Stimulated activated naive CD8-positive, alpha-beta T cell treated with anti-CD3 and anti-CD28 coated beads, Interleukin-15, Interleukin-2, amounts not matched to agents 100 ng/mL and 50 ng/mL, for 24 hours (primary cell): Measurements from ENCODE around the gene LAPTM5.

Experiments
- H3K27ac Mint-ChIP-seq: one replicate; pipeline ENCODE4 v1.8.0; 2021; ENCODE audit warnings: mild to moderate bottlenecking, mixed read lengths
- H3K27me3 Mint-ChIP-seq: one replicate; pipeline ENCODE4 v1.8.0; 2021; ENCODE audit warnings: mixed read lengths
- H3K36me3 Mint-ChIP-seq: one replicate; pipeline ENCODE4 v1.8.0; 2021; ENCODE audit warnings: low read depth, mixed read lengths
- H3K4me1 Mint-ChIP-seq: one replicate; pipeline ENCODE4 v1.8.0; 2021; ENCODE audit warnings: low read depth, mixed read lengths
- H3K4me3 Mint-ChIP-seq: one replicate; pipeline ENCODE4 v1.8.0; 2021; ENCODE audit warnings: mild to moderate bottlenecking, mixed read lengths
- H3K9me3 Mint-ChIP-seq: one replicate; pipeline ENCODE4 v1.8.0; 2021; ENCODE audit warnings: mixed read lengths

The LAPTM5 gene

DNA sequence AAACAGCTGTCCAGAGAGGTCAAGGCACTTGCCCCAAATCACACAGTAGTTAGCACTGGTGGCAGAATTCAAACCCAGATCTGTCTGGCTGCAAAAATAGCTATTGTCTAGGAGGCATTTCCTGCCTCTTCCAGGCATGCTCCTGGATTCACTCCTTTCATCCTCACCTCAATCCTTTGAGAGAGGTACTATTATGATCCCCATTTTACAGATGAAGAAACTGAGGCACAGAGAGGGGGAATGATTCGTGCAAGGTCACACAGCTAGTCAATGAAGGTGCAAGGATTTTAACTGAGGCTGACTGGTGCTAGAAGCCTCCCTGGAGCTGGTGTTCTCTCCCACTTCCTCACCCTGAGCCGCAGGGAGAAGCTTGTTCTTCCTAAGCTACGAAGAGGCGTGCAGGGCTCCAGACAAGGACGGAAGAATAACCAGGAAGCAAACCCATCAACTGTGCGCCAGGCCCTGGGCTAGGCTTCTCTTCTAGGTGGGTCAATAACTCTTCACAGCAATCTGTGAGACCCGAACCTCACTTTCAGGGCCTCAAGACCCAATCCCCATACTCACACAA, 631 bp upstream of the LAPTM5 start:
- Mint-ChIP-seq H3K27ac (peak overlapping the region; percentile 97), H3K4me1 (peaks cover 97% of the 10 kb centered on the region), H3K27me3 (no peaks in the 10 kb centered on the region), H3K4me3 (peak overlapping the region; percentile 94), H3K36me3 (peaks cover 16% of the 10 kb centered on the region), H3K9me3 (no peaks in the 10 kb centered on the region)

DNA sequence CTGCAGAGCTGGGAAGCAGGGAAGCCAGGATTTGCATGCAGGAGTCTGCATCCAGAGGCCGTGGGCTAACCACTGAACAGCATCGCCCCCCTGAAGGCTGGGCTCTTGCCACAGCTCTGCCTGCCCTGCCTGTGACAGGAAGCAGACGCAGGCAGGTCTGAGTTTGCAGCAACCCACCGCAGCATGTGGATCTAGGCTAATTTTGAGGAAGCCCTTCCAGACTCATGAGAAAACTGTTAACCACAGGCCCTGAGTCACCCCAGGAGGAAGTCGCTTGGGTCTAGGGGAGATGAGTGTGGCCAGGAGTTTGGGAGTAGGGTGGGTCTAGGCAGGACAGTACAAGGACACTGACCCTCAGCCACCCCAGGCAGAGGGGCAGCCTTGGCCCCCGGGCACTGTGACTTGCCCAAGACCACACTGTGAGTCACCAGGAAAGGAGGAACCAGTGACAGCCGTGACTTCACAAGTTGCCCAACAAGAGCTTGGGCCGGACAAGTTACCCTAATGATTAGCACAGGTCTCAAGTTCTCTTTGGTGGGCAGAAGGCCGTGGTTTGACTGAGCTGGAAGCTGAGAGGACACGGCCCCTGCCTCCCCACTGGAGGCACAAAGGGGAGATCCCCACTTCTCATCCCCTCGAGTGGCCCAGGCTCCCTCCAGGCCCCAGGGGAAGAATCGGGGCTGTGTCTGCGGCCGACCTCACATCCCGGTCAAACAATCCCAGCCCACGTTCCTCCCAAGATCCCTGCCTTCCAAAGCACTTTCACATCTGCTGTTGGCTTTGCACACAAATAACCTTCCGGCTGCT, 826 bp downstream of the LAPTM5 start:
- Mint-ChIP-seq H3K36me3 (peaks cover 25% of the 10 kb centered on the region), H3K27ac (peak overlapping the region; percentile 97)

DNA sequence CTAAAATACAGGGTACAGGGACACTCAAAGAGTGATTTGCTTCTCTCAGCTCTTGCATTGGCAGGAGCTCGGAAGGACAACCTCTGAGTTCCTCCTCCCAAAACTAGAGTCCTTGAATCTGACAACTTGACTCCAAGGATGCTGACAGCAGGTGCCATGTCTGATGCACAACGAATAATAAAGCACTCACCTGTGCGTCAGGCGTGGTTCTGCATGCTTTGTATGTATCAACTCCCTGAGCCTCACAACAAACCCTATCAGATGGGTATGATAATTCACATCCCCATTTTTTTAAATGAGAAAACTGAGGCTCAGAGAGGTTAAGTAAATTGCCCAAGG, 1.4 kb downstream of the LAPTM5 start:
- H3K27ac Mint-ChIP-seq, result peak overlapping the region; percentile 97
- H3K27me3 Mint-ChIP-seq, result no peaks in the 10 kb centered on the region
- H3K36me3 Mint-ChIP-seq, result peaks cover 27% of the 10 kb centered on the region
- no peaks in the 10 kb centered on the region for H3K9me3 Mint-ChIP-seq
- H3K4me1 Mint-ChIP-seq, result peaks cover 97% of the 10 kb centered on the region
- peak overlapping the region; percentile 94 for H3K4me3 Mint-ChIP-seq

More for the DNA sequence above, 826 bp downstream of the LAPTM5 start:
- peaks cover 97% of the 10 kb centered on the region for H3K4me1 Mint-ChIP-seq
- peak overlapping the region; percentile 94 for H3K4me3 Mint-ChIP-seq
- no peaks in the 10 kb centered on the region for H3K27me3 Mint-ChIP-seq
- no peaks in the 10 kb centered on the region for H3K9me3 Mint-ChIP-seq

DNA sequence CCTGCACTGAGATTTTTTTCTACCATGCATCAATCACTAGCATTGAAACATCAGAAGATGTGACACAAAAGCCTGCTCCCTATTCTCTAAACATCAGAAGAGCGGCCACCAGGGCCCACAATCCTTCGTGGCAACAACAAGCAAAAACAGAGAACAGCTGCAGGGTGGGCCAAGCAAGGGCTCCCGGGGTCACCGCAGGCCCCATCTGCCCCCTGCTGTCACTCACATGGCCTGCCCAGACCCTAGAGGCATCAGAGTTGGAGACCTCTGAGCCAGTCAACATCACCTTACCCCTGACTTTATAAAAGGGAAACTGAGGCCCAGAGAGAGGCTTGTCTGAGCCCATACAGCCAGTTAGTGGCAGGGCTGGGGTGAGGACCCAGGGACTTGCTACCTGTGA, 1.8 kb downstream of the LAPTM5 start:
- Mint-ChIP-seq H3K27ac (peak overlapping the region; percentile 97), H3K27me3 (no peaks in the 10 kb centered on the region), H3K4me1 (peaks cover 97% of the 10 kb centered on the region), H3K36me3 (peaks cover 27% of the 10 kb centered on the region), H3K9me3 (no peaks in the 10 kb centered on the region), H3K4me3 (peak overlapping the region; percentile 94)

DNA sequence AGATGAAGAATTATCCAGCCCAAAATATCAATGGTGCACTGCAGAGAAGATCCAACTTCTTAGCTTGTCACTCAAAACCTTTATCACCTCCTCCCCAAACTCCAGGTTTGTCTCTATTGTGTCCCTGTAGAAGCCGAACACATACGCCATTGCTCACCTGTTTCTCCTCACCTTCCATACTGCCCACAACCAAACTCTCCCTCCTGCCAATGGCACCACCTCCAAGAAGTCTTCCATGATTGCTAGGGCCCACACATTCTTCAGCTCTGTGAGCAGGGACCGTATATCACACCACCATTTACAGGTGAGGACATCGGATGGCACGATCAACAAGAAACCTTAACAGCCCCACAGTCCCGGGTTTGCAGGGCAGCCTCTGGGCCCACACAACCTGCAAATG, 2.2 kb downstream of the LAPTM5 start:
- Mint-ChIP-seq H3K27me3 (no peaks in the 10 kb centered on the region), H3K4me3 (peak overlapping the region; percentile 94), H3K27ac (peak overlapping the region; percentile 97), H3K4me1 (peaks cover 97% of the 10 kb centered on the region), H3K9me3 (no peaks in the 10 kb centered on the region), H3K36me3 (peaks cover 28% of the 10 kb centered on the region)

DNA sequence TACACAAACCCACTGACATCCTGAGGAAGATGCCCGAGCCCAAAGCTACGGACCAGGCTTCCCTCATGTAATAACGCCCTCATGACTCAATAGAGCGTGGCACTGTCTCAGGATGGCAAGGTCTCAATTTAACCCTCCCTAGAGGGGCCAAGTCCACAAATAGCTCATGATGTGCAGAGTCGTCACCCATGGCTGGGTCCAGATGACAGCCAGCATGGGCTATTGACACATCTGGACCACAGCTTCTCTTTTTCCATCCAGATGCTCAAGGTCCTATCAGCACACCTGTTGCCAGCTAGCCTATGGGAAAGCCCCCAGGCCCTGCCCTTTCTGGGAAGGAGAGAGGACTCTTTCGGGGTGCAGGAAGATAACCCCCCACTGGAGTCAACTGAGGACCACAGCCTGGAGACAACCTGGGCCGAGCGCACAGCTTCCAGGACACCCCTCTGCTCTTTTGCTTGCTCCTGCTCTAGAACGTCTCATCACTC, 2.8 kb downstream of the LAPTM5 start:
- no peaks in the 10 kb centered on the region for H3K9me3 Mint-ChIP-seq
- H3K4me1 Mint-ChIP-seq, result peaks cover 97% of the 10 kb centered on the region
- H3K36me3 Mint-ChIP-seq, result peaks cover 32% of the 10 kb centered on the region
- H3K27me3 Mint-ChIP-seq, result no peaks in the 10 kb centered on the region
- H3K4me3 Mint-ChIP-seq, result peak overlapping the region; percentile 94
- peak overlapping the region; percentile 97 for H3K27ac Mint-ChIP-seq

DNA sequence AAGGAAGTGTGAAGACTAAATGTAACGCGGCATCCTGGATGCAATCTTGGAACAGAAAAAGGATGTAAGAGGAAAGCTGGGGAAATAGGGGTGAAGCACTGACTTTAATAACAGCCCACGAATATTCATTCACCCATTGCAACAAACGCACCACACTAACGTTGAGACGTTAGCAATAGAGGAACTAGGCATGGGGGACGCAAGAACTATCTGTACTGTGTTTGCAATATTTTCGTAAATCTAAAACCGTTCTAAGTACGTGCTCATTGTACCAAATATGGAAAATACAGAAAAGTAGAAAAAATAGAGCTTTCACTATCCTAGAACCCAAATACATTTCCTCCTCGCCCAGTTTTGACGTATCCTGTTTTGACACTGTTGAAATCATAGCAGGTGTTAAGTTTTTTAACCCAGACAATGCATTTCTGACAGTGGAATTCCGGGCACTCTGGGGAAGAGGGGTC, 3.9 kb downstream of the LAPTM5 start:
- Mint-ChIP-seq H3K4me3 (peak overlapping the region; percentile 94), H3K9me3 (no peaks in the 10 kb centered on the region), H3K27ac (peak overlapping the region; percentile 97), H3K27me3 (no peaks in the 10 kb centered on the region), H3K36me3 (peaks cover 42% of the 10 kb centered on the region), H3K4me1 (peaks cover 97% of the 10 kb centered on the region)

DNA sequence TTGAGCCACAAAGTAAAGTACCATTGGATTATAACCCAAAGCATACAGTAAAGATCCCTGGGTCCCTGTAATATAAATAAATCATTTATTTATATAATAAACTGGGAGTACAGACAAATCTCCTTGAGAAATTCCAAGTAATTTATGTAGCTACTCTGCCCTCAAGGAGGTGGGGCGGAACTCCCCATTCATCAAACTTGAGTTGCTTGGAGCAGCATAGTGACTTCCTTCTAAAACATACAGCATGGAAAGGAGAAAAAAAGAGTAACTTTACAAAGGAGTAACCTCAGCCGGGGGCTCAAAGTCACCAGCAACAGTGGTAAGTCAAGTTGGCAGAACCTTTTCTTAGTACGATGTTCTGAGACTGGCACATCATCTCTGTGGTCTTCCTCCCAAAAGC, 4.5 kb downstream of the LAPTM5 start:
- Mint-ChIP-seq H3K27ac (peak overlapping the region; percentile 97), H3K9me3 (no peaks in the 10 kb centered on the region), H3K36me3 (peaks cover 48% of the 10 kb centered on the region), H3K4me3 (peak overlapping the region; percentile 94), H3K27me3 (no peaks in the 10 kb centered on the region), H3K4me1 (peaks cover 97% of the 10 kb centered on the region)

DNA sequence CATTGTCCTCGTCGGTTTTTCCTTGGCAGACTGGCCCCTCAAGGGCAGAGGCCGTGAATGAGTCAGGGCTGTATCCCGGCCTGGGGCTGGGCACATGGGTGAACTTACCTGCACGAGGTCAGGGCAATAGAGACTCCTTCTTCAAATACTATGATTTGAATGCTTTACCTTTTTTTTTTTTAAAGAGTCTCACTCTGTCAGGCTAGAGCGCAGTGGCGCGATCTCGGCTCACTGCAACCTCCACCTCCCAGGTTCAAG, 5.0 kb downstream of the LAPTM5 start:
- Mint-ChIP-seq H3K36me3 (peaks cover 51% of the 10 kb centered on the region), H3K27ac (peak overlapping the region; percentile 97), H3K4me1 (peaks cover 98% of the 10 kb centered on the region), H3K27me3 (no peaks in the 10 kb centered on the region), H3K9me3 (no peaks in the 10 kb centered on the region), H3K4me3 (peak overlapping the region; percentile 94)

DNA sequence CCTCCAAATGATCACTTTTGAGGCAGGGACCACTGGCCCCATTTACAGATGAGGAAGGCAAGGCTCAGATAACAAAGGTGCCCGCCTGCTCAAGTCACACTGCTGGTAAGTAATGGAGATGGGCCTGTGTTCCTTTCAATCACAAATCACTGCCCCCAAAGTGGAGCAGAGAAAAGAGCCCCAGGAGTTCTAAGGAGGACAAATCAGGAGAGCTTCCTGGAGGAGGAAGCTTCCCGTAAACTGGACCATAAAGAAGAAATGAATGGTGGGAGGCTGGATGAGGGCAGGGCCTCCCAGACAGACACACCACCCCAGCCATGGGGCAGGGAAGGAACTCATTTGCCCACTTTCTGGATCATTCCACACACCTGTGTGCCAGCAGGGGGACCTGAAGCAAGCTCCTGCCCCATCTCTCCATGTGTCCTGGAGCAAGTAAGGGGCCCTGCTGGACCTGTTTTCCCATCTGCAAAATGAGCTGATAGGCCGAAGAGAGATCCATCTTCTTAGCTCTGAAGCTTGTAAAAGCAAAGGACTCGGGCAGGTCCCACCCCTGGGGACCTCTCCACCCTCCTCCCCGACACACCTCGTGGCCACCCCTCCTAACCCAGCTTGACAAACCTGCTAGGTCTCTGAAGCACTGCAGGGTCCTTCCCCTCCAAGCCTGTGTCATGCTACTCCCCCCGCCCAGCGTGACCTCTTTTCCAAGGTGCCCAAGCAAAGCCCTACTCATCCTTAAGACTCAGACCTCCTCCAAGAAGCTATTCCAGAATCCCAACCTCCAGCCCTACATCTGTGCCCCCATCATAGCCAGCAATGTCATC, 5.5 kb downstream of the LAPTM5 start:
- peak overlapping the region; percentile 97 for H3K27ac Mint-ChIP-seq
- H3K27me3 Mint-ChIP-seq, result no peaks in the 10 kb centered on the region
- peaks cover 98% of the 10 kb centered on the region for H3K4me1 Mint-ChIP-seq
- no peaks in the 10 kb centered on the region for H3K9me3 Mint-ChIP-seq
- H3K4me3 Mint-ChIP-seq, result peak overlapping the region; percentile 94
- peaks cover 55% of the 10 kb centered on the region for H3K36me3 Mint-ChIP-seq

DNA sequence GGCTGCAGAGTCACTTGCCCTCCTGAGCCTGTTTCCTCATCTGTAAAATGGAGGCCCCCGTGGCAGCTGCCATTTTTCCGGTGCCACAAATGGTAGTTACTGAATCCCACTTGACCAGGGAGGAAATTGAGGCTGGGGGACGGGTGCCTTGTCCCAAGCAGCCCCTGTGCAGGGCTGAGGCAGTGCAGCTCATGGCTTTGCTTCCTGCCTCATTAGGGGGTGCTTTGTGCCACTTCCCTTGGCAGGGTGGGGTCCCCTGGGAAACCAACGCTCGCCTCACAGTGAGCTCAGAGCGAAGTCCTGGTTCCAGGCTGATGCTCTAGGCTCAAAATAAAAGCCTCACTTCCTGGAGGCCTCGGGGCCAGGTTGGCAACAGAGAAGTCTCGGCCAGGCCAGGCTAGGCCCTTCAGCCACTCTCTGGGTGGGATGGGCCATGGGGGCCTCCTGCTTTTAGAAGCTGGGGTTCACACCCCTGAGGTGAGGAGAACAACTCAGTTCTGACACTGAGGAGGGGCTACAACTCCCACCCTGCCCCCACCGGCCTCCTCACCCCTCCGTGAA, 6.8 kb downstream of the LAPTM5 start:
- Mint-ChIP-seq H3K27me3 (no peaks in the 10 kb centered on the region), H3K4me1 (peaks cover 100% of the 10 kb centered on the region), H3K9me3 (no peaks in the 10 kb centered on the region), H3K4me3 (peak overlapping the region; percentile 72), H3K36me3 (peaks cover 62% of the 10 kb centered on the region), H3K27ac (peak overlapping the region; percentile 97)

DNA sequence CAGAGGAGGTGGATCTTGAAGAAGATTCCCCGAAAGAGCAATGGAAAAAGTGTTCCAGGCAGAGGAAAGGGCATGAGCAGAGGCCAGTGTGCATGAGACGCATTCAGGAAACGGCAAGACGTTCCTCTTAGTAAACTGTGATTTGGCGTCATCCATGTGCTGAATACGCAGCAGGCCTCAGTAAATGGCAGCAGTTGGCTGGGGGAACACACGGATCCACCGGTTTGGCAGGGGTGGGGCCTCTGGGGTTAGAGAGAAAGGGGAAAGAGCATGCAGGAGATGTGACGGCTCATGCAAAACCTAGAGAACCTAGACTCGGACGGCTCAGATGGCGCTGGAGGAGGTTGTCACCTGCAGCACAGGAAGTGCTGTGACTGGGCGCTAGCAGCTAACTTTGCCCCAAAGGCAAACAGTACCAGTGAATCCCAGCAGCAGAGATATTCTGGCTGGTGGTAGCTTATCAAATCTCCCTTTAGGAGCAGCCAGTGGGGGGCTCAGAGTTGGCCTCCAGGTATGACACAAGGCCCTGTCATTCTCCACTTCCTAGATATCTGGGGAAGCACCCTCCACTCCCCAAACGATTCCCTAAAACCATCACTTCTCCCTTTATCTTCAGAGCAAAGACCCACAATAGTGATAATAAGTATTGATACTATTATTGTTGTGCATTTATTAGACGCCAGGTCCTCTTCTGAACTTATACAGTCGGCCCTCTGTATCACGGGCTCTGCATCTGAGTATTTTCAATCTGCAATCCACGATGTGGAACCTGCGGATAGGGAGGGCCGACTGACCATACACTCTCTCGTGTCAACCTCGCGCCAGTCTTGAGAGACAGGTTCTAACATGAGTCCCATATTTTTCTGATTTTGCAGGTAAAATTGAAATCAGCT, 7.6 kb downstream of the LAPTM5 start:
- peaks cover 100% of the 10 kb centered on the region for H3K4me1 Mint-ChIP-seq
- peaks cover 57% of the 10 kb centered on the region for H3K36me3 Mint-ChIP-seq
- no peaks in the 10 kb centered on the region for H3K9me3 Mint-ChIP-seq
- H3K27ac Mint-ChIP-seq, result peak overlapping the region; percentile 97
- no peaks in the 10 kb centered on the region for H3K27me3 Mint-ChIP-seq
- peak overlapping the region; percentile 72 for H3K4me3 Mint-ChIP-seq

DNA sequence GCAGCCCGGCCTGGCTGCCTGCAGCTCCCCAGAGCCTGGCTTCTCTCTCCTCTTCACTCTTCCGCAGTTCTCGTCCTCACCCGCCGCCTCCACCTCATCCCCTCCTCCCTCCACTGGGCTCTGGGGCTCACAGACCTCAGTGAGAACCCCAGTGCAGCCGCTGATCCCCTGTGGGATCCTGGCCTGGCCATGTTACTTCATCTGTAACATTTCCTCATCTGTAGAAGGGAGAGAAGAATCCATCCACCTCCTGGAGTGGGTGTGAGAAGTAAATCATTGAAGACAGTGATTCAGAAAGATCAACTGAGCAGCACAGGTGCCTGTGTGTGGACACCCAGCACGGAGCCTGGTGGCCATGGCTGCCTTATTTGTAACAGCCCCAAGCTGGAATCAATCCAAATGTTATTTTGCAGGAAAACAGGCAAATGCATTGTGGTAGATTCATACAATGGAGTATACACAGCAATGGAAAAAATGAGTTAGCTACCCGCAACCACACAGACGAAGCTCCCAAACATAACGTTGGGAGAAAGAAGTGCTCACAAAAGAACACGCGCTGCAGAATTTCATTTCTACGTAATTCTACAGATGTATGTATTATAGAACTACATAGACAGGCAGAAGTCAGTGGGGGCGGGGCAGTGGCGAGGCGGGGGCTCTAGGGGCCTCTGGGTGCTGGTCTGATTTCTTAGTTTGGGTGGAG, 8.7 kb downstream of the LAPTM5 start:
- Mint-ChIP-seq H3K36me3 (peaks cover 57% of the 10 kb centered on the region), H3K4me3 (peak overlapping the region; percentile 72), H3K9me3 (no peaks in the 10 kb centered on the region)

More for the DNA sequence above, 8.7 kb downstream of the LAPTM5 start:
- no peaks in the 10 kb centered on the region for H3K27me3 Mint-ChIP-seq
- H3K4me1 Mint-ChIP-seq, result peaks cover 100% of the 10 kb centered on the region
- H3K27ac Mint-ChIP-seq, result peak overlapping the region; percentile 97
